H9 (cell line): ENCODE data around the gene PITRM1. TPM values are rescaled to one million over a fixed set of nuclear protein-coding genes. Genes with fewer than 3 reads are reported as not detected.

Source experiments
- DNase-seq: peaks from one replicate; pipeline ENCODE4 v3.0.0-alpha.2; 2017
- H2AFZ ChIP-seq: one replicate; pipeline ENCODE4 v1.6.1; 2013; ENCODE audit warnings: mild to moderate bottlenecking, low read length, control low read depth, moderate library complexity
- H2AK5ac ChIP-seq: 2 replicates; pipeline ENCODE4 v1.6.1; 2013; ENCODE audit warnings: low read length, control low read depth, mixed read lengths; ENCODE audit not compliant: insufficient read length
- H2BK120ac ChIP-seq: one replicate; pipeline ENCODE4 v1.6.1; 2013; ENCODE audit warnings: low read depth, mild to moderate bottlenecking, low read length, control low read depth, inconsistent platforms; ENCODE audit not compliant: poor library complexity, severe bottlenecking
- H2BK12ac ChIP-seq: 2 replicates; pipeline ENCODE4 v1.6.1; 2013; ENCODE audit warnings: low read length, control low read depth, mixed read lengths, low read depth; ENCODE audit not compliant: insufficient read length
- H2BK15ac ChIP-seq: 2 replicates; pipeline ENCODE4 v1.6.1; 2013; ENCODE audit warnings: low read depth, low read length, control low read depth
- H2BK20ac ChIP-seq: one replicate; pipeline ENCODE4 v1.6.1; 2013; ENCODE audit warnings: low read depth, mild to moderate bottlenecking, low read length, control low read depth, inconsistent platforms; ENCODE audit not compliant: poor library complexity, severe bottlenecking
- H2BK5ac ChIP-seq: 2 replicates; pipeline ENCODE4 v1.6.1; 2013; ENCODE audit warnings: low read length, control low read depth, mixed read lengths; ENCODE audit not compliant: insufficient read length
- H3K14ac ChIP-seq: 2 replicates; pipeline ENCODE4 v1.6.1; 2013; ENCODE audit warnings: low read length, control low read depth; ENCODE audit not compliant: insufficient read depth
- H3K18ac ChIP-seq: 2 replicates; pipeline ENCODE4 v1.6.1; 2013; ENCODE audit warnings: low read depth, mild to moderate bottlenecking, mixed read lengths, low read length, control low read depth; ENCODE audit not compliant: insufficient read length
- H3K23ac ChIP-seq: 2 replicates; pipeline ENCODE4 v1.6.1; 2013; ENCODE audit warnings: low read length, control low read depth, mixed read lengths, low read depth; ENCODE audit not compliant: insufficient read length
- H3K23me2 ChIP-seq: 2 replicates; pipeline ENCODE4 v1.6.1; 2013; ENCODE audit warnings: low read depth, mild to moderate bottlenecking, mixed read lengths, low read length, control low read depth; ENCODE audit not compliant: insufficient read length, poor library complexity, severe bottlenecking
- H3K27ac ChIP-seq: 2 replicates; pipeline ENCODE4 v1.5.1; 2013; ENCODE audit warnings: low read length, control low read depth, mixed read lengths, low read depth; ENCODE audit not compliant: insufficient read length
- H3K27me3 ChIP-seq: 2 replicates; pipeline ENCODE4 v1.6.1; 2013; ENCODE audit warnings: low read length, control low read depth, inconsistent platforms; ENCODE audit not compliant: insufficient read depth
- H3K4ac ChIP-seq: 2 replicates; pipeline ENCODE4 v1.6.1; 2013; ENCODE audit warnings: low read depth, mild to moderate bottlenecking, control low read depth, inconsistent platforms, low read length, moderate library complexity
- H3K4me1 ChIP-seq: 2 replicates; pipeline ENCODE4 v1.6.1; 2013; ENCODE audit warnings: low read length, control low read depth, inconsistent platforms; ENCODE audit not compliant: insufficient read depth
- H3K4me2 ChIP-seq: 2 replicates; pipeline ENCODE4 v1.6.1; 2013; ENCODE audit warnings: low read length, control low read depth, mixed read lengths; ENCODE audit not compliant: insufficient read length, insufficient read depth
- H3K56ac ChIP-seq: 2 replicates; pipeline ENCODE4 v1.6.1; 2013; ENCODE audit warnings: low read depth, mild to moderate bottlenecking, mixed read lengths, low read length, control low read depth; ENCODE audit not compliant: insufficient read length
- H3K79me1 ChIP-seq: 2 replicates; pipeline ENCODE4 v1.6.1; 2013; ENCODE audit warnings: low read depth, mild to moderate bottlenecking, moderate library complexity, low read length, control low read depth, inconsistent platforms; ENCODE audit not compliant: insufficient read depth, poor library complexity, severe bottlenecking
- H3K79me2 ChIP-seq: 2 replicates; pipeline ENCODE4 v1.6.1; 2013; ENCODE audit warnings: low read length, control low read depth, inconsistent platforms; ENCODE audit not compliant: insufficient read depth
- H3K9ac ChIP-seq: 2 replicates; pipeline ENCODE4 v1.6.1; 2013; ENCODE audit warnings: low read length, control low read depth, mixed read lengths; ENCODE audit not compliant: insufficient read length; ENCODE audit errors: extremely low read depth
- H3K9me3 ChIP-seq: one replicate; pipeline ENCODE4 v1.6.1; 2013; ENCODE audit warnings: low read depth, low read length, inconsistent platforms; ENCODE audit not compliant: control insufficient read depth
- H3T11ph ChIP-seq: one replicate; pipeline ENCODE4 v1.6.1; 2013; ENCODE audit warnings: mild to moderate bottlenecking, low read length, control low read depth, inconsistent platforms
- H4K20me1 ChIP-seq: one replicate; pipeline ENCODE4 v1.6.1; 2013; ENCODE audit not compliant: control insufficient read depth, insufficient read length, insufficient read depth
- H4K5ac ChIP-seq: 2 replicates; pipeline ENCODE4 v1.6.1; 2013; ENCODE audit warnings: low read depth, mild to moderate bottlenecking, mixed read lengths, low read length, control low read depth; ENCODE audit not compliant: insufficient read length
- H4K8ac ChIP-seq: replicated peaks from 2 replicates; pipeline ENCODE4 v1.6.1; 2013; ENCODE audit warnings: low read length, control low read depth, mixed read lengths, low read depth; ENCODE audit not compliant: insufficient read length
- H4K91ac ChIP-seq: 2 replicates; pipeline ENCODE4 v1.6.1; 2013; ENCODE audit warnings: low read depth, mild to moderate bottlenecking, moderate library complexity, mixed read lengths, low read length, control low read depth; ENCODE audit not compliant: insufficient read length
- H3K27ac Mint-ChIP-seq, 3 experiments: 2 replicates in 2 of 3; 3 replicates in 1 of 3; pipeline ENCODE4 v1.8.0; 2020 to 2021; ENCODE audit warnings: mixed read lengths in 3 of 3, mild to moderate bottlenecking in 1 of 3, moderate library complexity in 1 of 3
- H3K27me3 Mint-ChIP-seq: 2 replicates; pipeline ENCODE4 v1.8.0; 2021; ENCODE audit warnings: low read depth, mild to moderate bottlenecking, moderate library complexity, mixed read lengths
- H3K36me3 Mint-ChIP-seq, 3 experiments: 2 replicates in 2 of 3; 3 replicates in 1 of 3; pipeline ENCODE4 v1.8.0; 2020 to 2021; ENCODE audit warnings: low read depth in 3 of 3, mixed read lengths in 3 of 3; ENCODE audit not compliant: insufficient read depth in 1 of 3
- H3K4me1 Mint-ChIP-seq, 2 experiments: 2 replicates each; pipeline ENCODE4 v1.8.0; 2020; ENCODE audit warnings: mixed read lengths in 2 of 2
- H3K4me3 Mint-ChIP-seq, 2 experiments: 2 replicates in 1 of 2; 3 replicates in 1 of 2; pipeline ENCODE4 v1.8.0; 2020 to 2021; ENCODE audit warnings: mild to moderate bottlenecking in 2 of 2, mixed read lengths in 2 of 2, moderate library complexity in 1 of 2
- H3K9me3 Mint-ChIP-seq, 2 experiments: 2 replicates in 1 of 2; 3 replicates in 1 of 2; pipeline ENCODE4 v1.8.0; 2020; ENCODE audit warnings: mild to moderate bottlenecking in 2 of 2, mixed read lengths in 2 of 2, moderate library complexity in 1 of 2
- CTCF ChIP-seq: fragments of 200-600 bp; sonication (generic); conservative IDR thresholded peaks from 3 replicates; pipeline ENCODE4 v1.8.0; 2021; ENCODE audit warnings: antibody characterized with exemption, mild to moderate bottlenecking
- WGBS: extraction: QIAGEN DNeasy Blood & Tissue Kit; methylation state at CpG from one replicate; pipeline ENCODE4 v1.1.7; 2013; ENCODE audit warnings: missing lambda C conversion rate, low lambda C conversion rate, mixed read lengths; ENCODE audit not compliant: insufficient read length; ENCODE audit errors: extremely low coverage; 5-methylcytosine and 5-hydroxymethylcytosine counted together
- total RNA-seq: library from RNA; stranded (reverse); gene quantifications from 2 replicates; pipeline ENCODE4 v1.2.1, GENCODE V29; 2021

Gene PITRM1
- total RNA-seq, 1 experiment from 2014 or later, result 27.8 TPM

- Histone ChIP-seq H3K79me2 (no peaks in the 10 kb centered on the region), H3K56ac (no peak overlapping the region), H4K8ac (no peak overlapping the region), H3K4ac (no peak overlapping the region), H2BK20ac (no peak overlapping the region), H3K27me3 (no peaks in the 10 kb centered on the region), H2BK12ac (no peak overlapping the region), H2AK5ac (no peak overlapping the region), H3K4me1 (no peaks in the 10 kb centered on the region), H2BK5ac (no peak overlapping the region), H4K20me1 (no peaks in the 10 kb centered on the region), H2BK120ac (no peak overlapping the region), H3K79me1 (no peaks in the 10 kb centered on the region), H3K9me3 (no peaks in the 10 kb centered on the region), H4K91ac (no peak overlapping the region), H2AFZ (no peak overlapping the region), H4K5ac (no peak overlapping the region), H3K23ac (no peak overlapping the region), H3T11ph (no peak overlapping the region), H3K14ac (no peak overlapping the region), H2BK15ac (no peak overlapping the region), H3K9ac (no peak overlapping the region), H3K27ac (no peak overlapping the region), H3K23me2 (no peaks in the 10 kb centered on the region), H3K18ac (no peak overlapping the region), H3K4me2 (no peak overlapping the region)
- no peak for TF ChIP-seq CTCF
- no peak overlapping the region; a peak in 2 of 7 replicates for H3K27ac Mint-ChIP-seq
- no peak for DNase-seq
- no peaks in the 10 kb centered on the region for H3K27me3 Mint-ChIP-seq
- H3K4me1 Mint-ChIP-seq, result no peaks in the 10 kb centered on the region
- peaks cover 9 to 66% (median 65%) of the 10 kb centered on the region in 3 experiments; a peak in 6 of 7 replicates for H3K36me3 Mint-ChIP-seq
- no CpG with 5 or more reads among the region's 9 CpGs for WGBS
- no peak overlapping the region for H3K4me3 Mint-ChIP-seq
- H3K9me3 Mint-ChIP-seq, result no peaks in the 10 kb centered on the region
These were observed 8.7 kb downstream of the PITRM1 start for GRCh38 chr10:3163879-3164278.
